Body of pancreas (tissue), 4 donors: Measurements from ENCODE around the gene NET1.

Experiments
- POLR2A ChIP-seq, 3 donors: fragments of 450-650 bp; IDR thresholded peaks; one replicate each; pipeline ENCODE4 v1.6.1; 2016; ENCODE audit warnings: antibody characterized with exemption in 3 of 3, mild to moderate bottlenecking in 2 of 3
- TF ChIP-seq, protein P1 (sequence below), 7 experiments: fragments of 450-650 bp in 4 of 7; fragments of 200-600 bp in 3 of 7; sonication (generic) in 3 of 7; IDR thresholded peaks; one replicate each; pipeline ENCODE4 v1.5.1; 2016 to 2019; ENCODE audit warnings: antibody characterized with exemption in 7 of 7

DNA sequence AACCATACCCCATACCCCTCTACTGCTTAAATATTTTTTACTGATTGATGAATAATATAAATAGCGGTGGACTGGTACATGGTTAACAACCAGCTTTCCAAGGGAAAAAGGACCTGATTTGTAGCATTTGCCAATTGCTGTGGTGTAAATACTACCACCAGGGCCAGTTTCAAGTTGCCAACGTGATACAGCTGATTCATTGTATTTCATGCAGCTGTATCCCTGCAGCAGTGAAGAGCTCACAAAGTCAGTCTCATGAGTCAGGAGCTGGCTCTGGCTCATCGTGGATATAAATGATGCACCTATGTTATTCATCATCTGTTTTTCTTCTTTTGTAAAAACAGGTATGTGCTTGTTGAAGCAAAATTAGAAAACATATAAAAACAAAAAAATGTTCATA is 71.8 kb downstream of the NET1 start:
- TF ChIP-seq, protein P1, sequence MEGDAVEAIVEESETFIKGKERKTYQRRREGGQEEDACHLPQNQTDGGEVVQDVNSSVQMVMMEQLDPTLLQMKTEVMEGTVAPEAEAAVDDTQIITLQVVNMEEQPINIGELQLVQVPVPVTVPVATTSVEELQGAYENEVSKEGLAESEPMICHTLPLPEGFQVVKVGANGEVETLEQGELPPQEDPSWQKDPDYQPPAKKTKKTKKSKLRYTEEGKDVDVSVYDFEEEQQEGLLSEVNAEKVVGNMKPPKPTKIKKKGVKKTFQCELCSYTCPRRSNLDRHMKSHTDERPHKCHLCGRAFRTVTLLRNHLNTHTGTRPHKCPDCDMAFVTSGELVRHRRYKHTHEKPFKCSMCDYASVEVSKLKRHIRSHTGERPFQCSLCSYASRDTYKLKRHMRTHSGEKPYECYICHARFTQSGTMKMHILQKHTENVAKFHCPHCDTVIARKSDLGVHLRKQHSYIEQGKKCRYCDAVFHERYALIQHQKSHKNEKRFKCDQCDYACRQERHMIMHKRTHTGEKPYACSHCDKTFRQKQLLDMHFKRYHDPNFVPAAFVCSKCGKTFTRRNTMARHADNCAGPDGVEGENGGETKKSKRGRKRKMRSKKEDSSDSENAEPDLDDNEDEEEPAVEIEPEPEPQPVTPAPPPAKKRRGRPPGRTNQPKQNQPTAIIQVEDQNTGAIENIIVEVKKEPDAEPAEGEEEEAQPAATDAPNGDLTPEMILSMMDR (IDR thresholded peaks at IDR 0.05) = no peak
- no peak for TF ChIP-seq POLR2A (IDR thresholded peaks at IDR 0.05)
